GM23338 (cell line): ENCODE data around the gene PRIM1. TPM values are rescaled to one million over a fixed set of nuclear protein-coding genes. Genes with fewer than 3 reads are reported as not detected.
"Not testable (repeated sequence)": the region's sequence is repeated elsewhere in the genome, so short reads cannot be mapped to it uniquely, and the experiment has no call there.

Experiments
- ATAC-seq: fragments of 200-7000 bp; cut with Tn5 transposase; 3 replicates; pipeline ENCODE4 v1.9.1; 2020
- DNase-seq: peaks from one replicate; pipeline ENCODE4 v3.0.0-alpha.2; 2015; ENCODE audit warnings: low spot score
- H2AFZ ChIP-seq: fragments of 200-600 bp; sonication (generic); 2 replicates; pipeline ENCODE4 v1.8.0; 2016; ENCODE audit warnings: antibody characterized with exemption, mild to moderate bottlenecking, moderate library complexity
- H3F3A ChIP-seq: fragments of 200-600 bp; sonication (generic); replicated peaks from 2 replicates; pipeline ENCODE4 v1.8.0; 2017; ENCODE audit warnings: antibody characterized with exemption, mixed run types, low read depth
- H3K27ac ChIP-seq: fragments of 200-600 bp; sonication (generic); 2 replicates; pipeline ENCODE4 v1.6.1; 2016; ENCODE audit warnings: low read depth
- H3K27me3 ChIP-seq: fragments of 200-600 bp; sonication (generic); 2 replicates; pipeline ENCODE4 v1.8.0; 2016; ENCODE audit warnings: mild to moderate bottlenecking, mixed run types, moderate library complexity; ENCODE audit not compliant: insufficient read depth
- H3K36me3 ChIP-seq: fragments of 200-600 bp; sonication (generic); 2 replicates; pipeline ENCODE4 v1.8.0; 2016; ENCODE audit warnings: mild to moderate bottlenecking; ENCODE audit not compliant: insufficient read depth
- H3K4me1 ChIP-seq: fragments of 200-600 bp; sonication (generic); 2 replicates; pipeline ENCODE4 v1.8.0; 2016; ENCODE audit warnings: mild to moderate bottlenecking, moderate library complexity; ENCODE audit not compliant: insufficient read depth
- H3K4me2 ChIP-seq: fragments of 200-600 bp; sonication (generic); 2 replicates; pipeline ENCODE4 v1.7.1; 2017; ENCODE audit warnings: mixed run types
- H3K4me3 ChIP-seq: fragments of 200-600 bp; sonication (generic); 2 replicates; pipeline ENCODE4 v1.6.1; 2016; ENCODE audit warnings: mixed run types
- H3K79me2 ChIP-seq: fragments of 200-600 bp; sonication (generic); replicated peaks from 2 replicates; pipeline ENCODE4 v1.8.0; 2017; ENCODE audit warnings: mild to moderate bottlenecking; ENCODE audit not compliant: insufficient read depth
- H3K9me2 ChIP-seq: fragments of 200-600 bp; sonication (generic); 2 replicates; pipeline ENCODE4 v1.8.0; 2017; ENCODE audit not compliant: insufficient read depth
- H4K20me1 ChIP-seq: fragments of 200-600 bp; sonication (generic); replicated peaks from 2 replicates; pipeline ENCODE4 v1.8.0; 2017; ENCODE audit warnings: mild to moderate bottlenecking; ENCODE audit not compliant: insufficient read depth
- H3K27ac Mint-ChIP-seq: 2 replicates; pipeline ENCODE4 v1.8.0; 2020; ENCODE audit warnings: inconsistent platforms, mild to moderate bottlenecking, moderate library complexity, mixed read lengths
- H3K27me3 Mint-ChIP-seq: 3 replicates; pipeline ENCODE4 v1.8.0; 2022; ENCODE audit warnings: low read depth, mild to moderate bottlenecking, moderate library complexity, mixed read lengths, inconsistent platforms; ENCODE audit not compliant: insufficient read depth, poor library complexity
- H3K36me3 Mint-ChIP-seq: 3 replicates; pipeline ENCODE4 v1.8.0; 2021; ENCODE audit warnings: low read depth, mild to moderate bottlenecking, inconsistent platforms, moderate library complexity, mixed read lengths
- H3K4me1 Mint-ChIP-seq: 3 replicates; pipeline ENCODE4 v1.8.0; 2020; ENCODE audit warnings: mild to moderate bottlenecking, inconsistent platforms, mixed read lengths
- H3K4me3 Mint-ChIP-seq: 3 replicates; pipeline ENCODE4 v1.8.0; 2021; ENCODE audit warnings: moderate library complexity, mild to moderate bottlenecking, inconsistent platforms, mixed read lengths
- H3K9me3 Mint-ChIP-seq: 3 replicates; pipeline ENCODE4 v1.8.0; 2020; ENCODE audit warnings: moderate library complexity, mild to moderate bottlenecking, inconsistent platforms, mixed read lengths
- CREB1 ChIP-seq: fragments of 250-450 bp; sonication (Bioruptor Pico); IDR thresholded peaks from 2 replicates; pipeline ENCODE4 v1.5.0; 2020; ENCODE audit warnings: low read depth, mild to moderate bottlenecking, moderate library complexity
- CTCF ChIP-seq, 2 experiments: fragments of 200-600 bp in 1 of 2; sonication (generic) in 1 of 2; conservative IDR thresholded peaks; 2 replicates each; pipeline versions ENCODE4 v1.5.1 to v1.6.1; 2016 to 2017; ENCODE audit warnings: antibody characterized with exemption in 2 of 2, low read depth in 2 of 2, mild to moderate bottlenecking in 2 of 2, moderate library complexity in 1 of 2
- ETS1 ChIP-seq: IDR thresholded peaks from 2 replicates; pipeline ENCODE4 v1.6.1; 2016; ENCODE audit warnings: antibody characterized with exemption
- EZH2 ChIP-seq: fragments of 200-600 bp; sonication (generic); IDR thresholded peaks from one replicate; pipeline ENCODE4 v1.8.0; 2017; ENCODE audit warnings: antibody characterized with exemption, mild to moderate bottlenecking, low read depth; ENCODE audit not compliant: unreplicated experiment
- EZH2phosphoT487 ChIP-seq: fragments of 200-600 bp; sonication (generic); IDR thresholded peaks from one replicate; pipeline ENCODE4 v1.8.1; 2018; ENCODE audit warnings: antibody characterized with exemption; ENCODE audit not compliant: unreplicated experiment
- JUNB ChIP-seq: IDR thresholded peaks from one replicate; pipeline ENCODE4 v1.6.1; 2016; ENCODE audit warnings: antibody characterized with exemption; ENCODE audit not compliant: unreplicated experiment
- POLR2AphosphoS5 ChIP-seq: IDR thresholded peaks from 2 replicates; pipeline ENCODE4 v1.6.1; 2016; ENCODE audit warnings: antibody characterized with exemption, low read depth
- REST ChIP-seq: IDR thresholded peaks from one replicate; pipeline ENCODE4 v1.6.1; 2018; ENCODE audit warnings: antibody characterized with exemption; ENCODE audit not compliant: unreplicated experiment
- ZNF462 ChIP-seq: fragments of 250-450 bp; sonication (Bioruptor Pico); IDR thresholded peaks from 2 replicates; pipeline ENCODE4 v1.5.0; 2020; ENCODE audit warnings: mild to moderate bottlenecking, moderate library complexity
- polyA plus RNA-seq: library from polyadenylated mRNA; unstranded; fragments of >200 nt; fragmentation: Nextera tagmentation; extraction: Ambion mirVana; gene quantifications from 2 replicates; pipeline ENCODE4 v1.2.1, GENCODE V29; 2016
- total RNA-seq: library from RNA; depleted of rRNA; stranded (reverse); fragments of >200 nt; shearing (Covaris generic); gene quantifications from 2 replicates; pipeline ENCODE4 v1.2.3, GENCODE V29; 2014

The PRIM1 gene
- total and polyA plus RNA-seq, 2 experiments from 2014 or later, result 67.9 to 73.9 TPM

GRCh38 chr12:56726196-56726675, 25.9 kb downstream of the PRIM1 start:
- Histone ChIP-seq H4K20me1 (peaks cover 28% of the 10 kb centered on the region), H3K79me2 (peaks cover 38% of the 10 kb centered on the region), H3K4me1 (peaks cover 28% of the 10 kb centered on the region), H3K4me2 (peak overlapping the region; percentile 99; the same call in 1 of the 2 replicates), H3K27ac (peak overlapping the region; percentile 96), H3F3A (0 out of 2 replicates have a peak, but pooled peaks cover 14% of the 10 kb centered on the region), H3K36me3 (peaks cover 27% of the 10 kb centered on the region)
- not testable (repeated sequence) for H3K9me2 ChIP-seq, ATAC-seq, H3K27me3 ChIP-seq, H3K27ac Mint-ChIP-seq, DNase-seq, H2AFZ ChIP-seq, H3K4me3 ChIP-seq, H3K27me3 Mint-ChIP-seq, H3K9me3 Mint-ChIP-seq
- H3K4me1 Mint-ChIP-seq, result peaks cover 31% of the 10 kb centered on the region
- H3K36me3 Mint-ChIP-seq, result peaks cover 76% of the 10 kb centered on the region
- H3K4me3 Mint-ChIP-seq, result peak overlapping the region; percentile 98

GRCh38 chr12:56725723-56726102, 26.4 kb downstream of the PRIM1 start:
- Mint-ChIP-seq H3K9me3 (no peaks in the 10 kb centered on the region), H3K4me3 (peak overlapping the region; percentile 98), H3K27me3 (peaks cover 7% of the 10 kb centered on the region), H3K36me3 (peaks cover 76% of the 10 kb centered on the region), H3K27ac (peak overlapping the region; percentile 100), H3K4me1 (peaks cover 36% of the 10 kb centered on the region)
- Histone ChIP-seq H3K79me2 (peaks cover 44% of the 10 kb centered on the region), H3K4me3 (peak overlapping the region; percentile 93), H3K9me2 (peaks cover 2% of the 10 kb centered on the region; the same call in 1 of the 2 replicates), H3K27me3 (no peaks in the 10 kb centered on the region), H3F3A (0 out of 2 replicates have a peak, but pooled peaks cover 11% of the 10 kb centered on the region), H3K27ac (peak overlapping the region; percentile 96), H3K4me1 (peaks cover 32% of the 10 kb centered on the region), H3K36me3 (peaks cover 27% of the 10 kb centered on the region), H3K4me2 (peak overlapping the region; percentile 99), H2AFZ (no peak overlapping the region), H4K20me1 (peaks cover 33% of the 10 kb centered on the region)
- no peak for ATAC-seq
- no peak for DNase-seq
- TF ChIP-seq JUNB, result no peak
- no peak for TF ChIP-seq REST
- no peak for TF ChIP-seq CREB1 (CRISPR knock-in tag)
- no peak for TF ChIP-seq ZNF462
- no peak for TF ChIP-seq POLR2AphosphoS5
- no peak for TF ChIP-seq ETS1
- TF ChIP-seq EZH2phosphoT487, result no peak
- TF ChIP-seq CTCF (conservative IDR thresholded peaks at IDR 0.05; ENCODE audit: low read depth in 2 of 2), result no peak
- TF ChIP-seq EZH2, result no peak
